Measurements from ENCODE around the gene MREG. TPM values are rescaled to one million over a fixed set of nuclear protein-coding genes. Genes with fewer than 3 reads are reported as not detected.
A peak's percentile ranks its signal among the peaks of the same experiment; 100 is the strongest.

MREG gene
- total and polyA plus RNA-seq, 9 of the 15 experiments (the other 6 are each of a cell fraction or from before 2014, with no cell fraction given) = 0.77 to 3.8 (median 2.3) TPM

GRCh38 chr2:216004697-216005283 lies 8.6 kb downstream of the MREG start (continued):
- TF ChIP-seq E2F5 (CRISPR knock-in tag; IDR thresholded peaks at IDR 0.05) (no peak), RBM25 (IDR thresholded peaks at IDR 0.05; ENCODE audit: low read depth, low read length, severe bottlenecking) (peak; percentile 47), ZKSCAN1 (IDR thresholded peaks at IDR 0.05; ENCODE audit: low read depth, low read length) (no peak), ADNP (tag; IDR thresholded peaks at IDR 0.05) (0 out of 2 replicates have a peak, but pooled peaks have one; percentile 32), MYNN (IDR thresholded peaks at IDR 0.05) (no peak), MYNN (CRISPR knock-in tag; IDR thresholded peaks at IDR 0.05) (no peak), KDM1A (IDR thresholded peaks at IDR 0.05) (no peak), MCM5 (IDR thresholded peaks at IDR 0.05; ENCODE audit: low read depth) (no peak), PATZ1 (CRISPR knock-in tag; IDR thresholded peaks at IDR 0.05; ENCODE audit: borderline replicate concordance) (no peak), KLF13 (tag; IDR thresholded peaks at IDR 0.05; ENCODE audit: borderline replicate concordance, low read depth) (no peak), LEF1 (IDR thresholded peaks at IDR 0.05) (peak; percentile 53; the same call in 1 of the 2 replicates), CBX2 (IDR thresholded peaks at IDR 0.05; ENCODE audit: insufficient read depth, low read length, poor library complexity, severe bottlenecking) (no peak), ZNF354B (CRISPR knock-in tag; IDR thresholded peaks at IDR 0.05) (no peak), FOXP1 (CRISPR knock-in tag; IDR thresholded peaks at IDR 0.05) (no peak), ZNF280B (CRISPR knock-in tag; IDR thresholded peaks at IDR 0.05) (no peak), HMG20A (CRISPR knock-in tag; conservative IDR thresholded peaks at IDR 0.05) (no peak), ZNF184 (CRISPR knock-in tag; IDR thresholded peaks at IDR 0.05) (no peak), BDP1 (IDR thresholded peaks at IDR 0.05; ENCODE audit: insufficient read depth, insufficient read length) (no peak), CREBBP (IDR thresholded peaks at IDR 0.05; ENCODE audit: low read depth, low read length) (no peak), SNRNP70 (optimal IDR thresholded peaks at IDR 0.05; ENCODE audit: low read depth, low read length) (no peak), ZNF639 (CRISPR knock-in tag; conservative IDR thresholded peaks at IDR 0.05 in 1 of 2, IDR thresholded peaks at IDR 0.05 in 1 of 2) (no peak), MYC (IDR thresholded peaks at IDR 0.05; ENCODE audit: low read depth, low read length) (0 out of 2 replicates have a peak, but pooled peaks have one; percentile 32), MYC (CRISPR knock-in tag; IDR thresholded peaks at IDR 0.05; ENCODE audit: borderline replicate concordance, low read depth) (no peak)

Data from K562 (cell line).